ENCODE data around the gene TIPARP.

TIPARP gene

GRCh38 chr3:156678197-156678596, 3.8 kb downstream of the TIPARP start:
- DNase-seq: no peak

GRCh38 chr3:156680243-156680914, 6.0 kb downstream of the TIPARP start:
- no peak for DNase-seq

GRCh38 chr3:156681002-156681401, 6.6 kb downstream of the TIPARP start:
- peak; percentile 48 for DNase-seq

- no peak for DNase-seq
These were observed 8.1 kb downstream of the TIPARP start for GRCh38 chr3:156682501-156682900.

GRCh38 chr3:156682963-156683362, 8.6 kb downstream of the TIPARP start:
- DNase-seq: no peak

GRCh38 chr3:156685198-156685597, 10.8 kb downstream of the TIPARP start:
- no peak for DNase-seq

GRCh38 chr3:156685752-156686151, 11.4 kb downstream of the TIPARP start:
- DNase-seq: peak; percentile 44

- DNase-seq: peak; percentile 46
These were observed 12.6 kb downstream of the TIPARP start for GRCh38 chr3:156687023-156687422.

GRCh38 chr3:156688632-156689452, 14.5 kb downstream of the TIPARP start:
- DNase-seq: no peak

GRCh38 chr3:156689608-156690007, 15.2 kb downstream of the TIPARP start:
- DNase-seq: no peak

- no peak for DNase-seq
These were observed 17.5 kb downstream of the TIPARP start for GRCh38 chr3:156691920-156692319.

- no peak for DNase-seq
These were observed 18.8 kb downstream of the TIPARP start for GRCh38 chr3:156693166-156693565.

- no peak for DNase-seq
These were observed 20.1 kb downstream of the TIPARP start for GRCh38 chr3:156694536-156694935.

- no peak for DNase-seq
These were observed 28.0 kb downstream of the TIPARP start for GRCh38 chr3:156702367-156702766.

- no peak for DNase-seq
These were observed 30.1 kb downstream of the TIPARP start for GRCh38 chr3:156704370-156705036.

- DNase-seq: no peak
These were observed 31.6 kb downstream of the TIPARP start for GRCh38 chr3:156705761-156706616.

- no peak for DNase-seq
These were observed 33.2 kb downstream of the TIPARP start for GRCh38 chr3:156707588-156707987.

- no peak for DNase-seq
These were observed 36.0 kb downstream of the TIPARP start for GRCh38 chr3:156710429-156710828.

GRCh38 chr3:156711113-156711512, 36.7 kb downstream of the TIPARP start:
- no peak for DNase-seq

GRCh38 chr3:156711944-156712343, 37.6 kb downstream of the TIPARP start:
- DNase-seq: peak; percentile 18

- DNase-seq: no peak
These were observed 41.9 kb downstream of the TIPARP start for GRCh38 chr3:156716105-156716862.
